ENCODE measurements around the gene FOXA1.
"Not testable (repeated sequence)": the region's sequence is repeated elsewhere in the genome, so short reads cannot be mapped to it uniquely, and the experiment has no call there.

FOXA1 gene

GRCh38 chr14:37558740-37559139 is 36.3 kb downstream of the FOXA1 start:
- DNase-seq (ENCODE audit: low read depth), result no peak

GRCh38 chr14:37555596-37555995 is 39.5 kb downstream of the FOXA1 start:
- not testable (repeated sequence) for DNase-seq (ENCODE audit: low read depth)

GRCh38 chr14:37553935-37554550 is 41.0 kb downstream of the FOXA1 start:
- no peak for DNase-seq (ENCODE audit: low read depth)

- DNase-seq (ENCODE audit: low read depth), result no peak
Measured at GRCh38 chr14:37551119-37551518, 43.9 kb downstream of the FOXA1 start.

- DNase-seq (ENCODE audit: low read depth), result no peak
Measured at GRCh38 chr14:37550511-37550910, 44.5 kb downstream of the FOXA1 start.

- no peak for DNase-seq (ENCODE audit: low read depth)
Measured at GRCh38 chr14:37546621-37547447, 48.2 kb downstream of the FOXA1 start.

GRCh38 chr14:37545174-37545573 is 49.9 kb downstream of the FOXA1 start:
- DNase-seq (ENCODE audit: low read depth), result no peak

GRCh38 chr14:37544407-37544806 is 50.6 kb downstream of the FOXA1 start:
- no peak for DNase-seq (ENCODE audit: low read depth)

- no peak for DNase-seq (ENCODE audit: low read depth)
Measured at GRCh38 chr14:37539992-37540391, 55.1 kb downstream of the FOXA1 start.
